ENCODE measurements around the gene CCDC61.

Gene CCDC61

GRCh38 chr19:46036744-46037128, 41.5 kb downstream of the CCDC61 start:
- no peak for DNase-seq (ENCODE audit: low read depth in 1 of 2, low spot score in 1 of 2)

GRCh38 chr19:46040125-46040524, 44.9 kb downstream of the CCDC61 start:
- no peak for DNase-seq (ENCODE audit: low read depth in 1 of 2, low spot score in 1 of 2)

- no peak for DNase-seq (ENCODE audit: low read depth in 1 of 2, low spot score in 1 of 2)
These were observed 45.8 kb downstream of the CCDC61 start, which contains the start of gene IGFL4 for GRCh38 chr19:46040952-46041500. Gene IGFL4 (minus strand): TSS chr19:46041002. CDS start chr19:46040962, 40 bp downstream.

GRCh38 chr19:46042252-46042883, 47.1 kb downstream of the CCDC61 start:
- no peak for DNase-seq (ENCODE audit: low read depth in 1 of 2, low spot score in 1 of 2)

- DNase-seq (ENCODE audit: low read depth in 1 of 2, low spot score in 1 of 2), result no peak
These were observed 48.3 kb downstream of the CCDC61 start for GRCh38 chr19:46043519-46043918.

GRCh38 chr19:46049597-46049996, 54.3 kb downstream of the CCDC61 start:
- no peak for DNase-seq (ENCODE audit: low read depth in 1 of 2, low spot score in 1 of 2)

- DNase-seq (ENCODE audit: low read depth in 1 of 2, low spot score in 1 of 2), result no peak
These were observed 57.6 kb downstream of the CCDC61 start for GRCh38 chr19:46052896-46053295.

GRCh38 chr19:46056536-46056935, 61.3 kb downstream of the CCDC61 start:
- DNase-seq (ENCODE audit: low read depth in 1 of 2, low spot score in 1 of 2), result no peak

- DNase-seq (ENCODE audit: low read depth in 1 of 2, low spot score in 1 of 2), result no peak
These were observed 63.5 kb downstream of the CCDC61 start for GRCh38 chr19:46058778-46059177.

- no peak for DNase-seq (ENCODE audit: low read depth in 1 of 2, low spot score in 1 of 2)
These were observed 64.7 kb downstream of the CCDC61 start for GRCh38 chr19:46060012-46060411.

- no peak for DNase-seq (ENCODE audit: low read depth in 1 of 2, low spot score in 1 of 2)
These were observed 67.9 kb downstream of the CCDC61 start for GRCh38 chr19:46063201-46063600.

- no peak for DNase-seq (ENCODE audit: low read depth in 1 of 2, low spot score in 1 of 2)
These were observed 70.3 kb downstream of the CCDC61 start for GRCh38 chr19:46065486-46066071.

GRCh38 chr19:46066471-46066870, 71.2 kb downstream of the CCDC61 start:
- DNase-seq (ENCODE audit: low read depth in 1 of 2, low spot score in 1 of 2), result no peak

GRCh38 chr19:46067691-46068090, 72.4 kb downstream of the CCDC61 start:
- no peak for DNase-seq (ENCODE audit: low read depth in 1 of 2, low spot score in 1 of 2)
